ENCODE data around the gene SMYD5.

DNA sequence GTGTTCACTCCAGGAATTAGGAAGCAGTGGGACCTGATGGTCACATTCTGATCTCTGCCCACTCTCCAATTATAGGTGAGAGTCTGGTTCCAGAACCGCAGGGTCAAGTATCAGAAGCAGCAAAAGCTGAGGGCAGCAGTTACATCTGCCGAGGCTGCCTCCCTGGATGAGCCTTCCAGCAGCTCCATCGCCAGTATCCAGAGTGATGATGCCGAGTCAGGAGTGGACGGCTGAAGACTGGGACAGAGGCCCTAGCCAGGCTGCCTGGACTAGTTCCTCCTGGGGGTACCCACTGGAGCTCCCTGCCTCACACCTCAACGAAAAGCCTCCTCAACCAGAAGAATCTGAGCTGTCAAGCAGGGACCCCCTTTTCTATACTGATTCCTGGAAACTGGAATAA lies 3.3 kb upstream of the SMYD5 start:
- TF ChIP-seq, protein P1, sequence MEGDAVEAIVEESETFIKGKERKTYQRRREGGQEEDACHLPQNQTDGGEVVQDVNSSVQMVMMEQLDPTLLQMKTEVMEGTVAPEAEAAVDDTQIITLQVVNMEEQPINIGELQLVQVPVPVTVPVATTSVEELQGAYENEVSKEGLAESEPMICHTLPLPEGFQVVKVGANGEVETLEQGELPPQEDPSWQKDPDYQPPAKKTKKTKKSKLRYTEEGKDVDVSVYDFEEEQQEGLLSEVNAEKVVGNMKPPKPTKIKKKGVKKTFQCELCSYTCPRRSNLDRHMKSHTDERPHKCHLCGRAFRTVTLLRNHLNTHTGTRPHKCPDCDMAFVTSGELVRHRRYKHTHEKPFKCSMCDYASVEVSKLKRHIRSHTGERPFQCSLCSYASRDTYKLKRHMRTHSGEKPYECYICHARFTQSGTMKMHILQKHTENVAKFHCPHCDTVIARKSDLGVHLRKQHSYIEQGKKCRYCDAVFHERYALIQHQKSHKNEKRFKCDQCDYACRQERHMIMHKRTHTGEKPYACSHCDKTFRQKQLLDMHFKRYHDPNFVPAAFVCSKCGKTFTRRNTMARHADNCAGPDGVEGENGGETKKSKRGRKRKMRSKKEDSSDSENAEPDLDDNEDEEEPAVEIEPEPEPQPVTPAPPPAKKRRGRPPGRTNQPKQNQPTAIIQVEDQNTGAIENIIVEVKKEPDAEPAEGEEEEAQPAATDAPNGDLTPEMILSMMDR (conservative IDR thresholded peaks at IDR 0.05): no peak
- TF ChIP-seq EZH2 (IDR thresholded peaks at IDR 0.05; ENCODE audit: low read depth): no peak

Measured in PC-9 (cell line).